ENCODE results near the gene NRARP. TPM values are rescaled to one million over a fixed set of nuclear protein-coding genes. Genes with fewer than 3 reads are reported as not detected.

Gene NRARP
- total RNA-seq, 1 experiment from 2014 or later: 16.9 TPM

- POLR2A ChIA-PET: no interaction called here
- Histone ChIP-seq H3K27ac (ENCODE audit: low read length) (no peak overlapping the region), H3K27me3 (ENCODE audit: control insufficient read depth, insufficient read depth, low read length) (no peaks in the 10 kb centered on the region), H3K36me3 (ENCODE audit: control insufficient read depth, insufficient read depth, low read length) (no peaks in the 10 kb centered on the region; the same call in 1 of the 2 replicates), H3K9me3 (ENCODE audit: control insufficient read depth, insufficient read depth, low read depth, low read length) (no peaks in the 10 kb centered on the region), H3K4me1 (ENCODE audit: control insufficient read depth, insufficient read depth, low read length) (peaks cover 11% of the 10 kb centered on the region), H3K4me3 (ENCODE audit: low read depth in 2 of 2, low read length in 2 of 2) (no peak overlapping the region)
- CTCF ChIA-PET: interaction anchor here (1.0 kb wide), 1 partner anchor 14 kb away, joined by 3 read pairs; no protein-coding TSS in a partner anchor
- DNase-seq (ENCODE audit: low read depth, low spot score) (no peak), ATAC-seq (no peak)
- in situ Hi-C loops (cut with HindIII; ENCODE audit: low pct_unique_long_range_greater_than_20kb, low sequenced_read_pairs) (no loop called here), intact Hi-C loops (cut with micrococcal nuclease; ENCODE audit: unreplicated experiment) (no loop called here)
- no peak for TF ChIP-seq TCF7L2 (IDR thresholded peaks at IDR 0.05; ENCODE audit: low read depth, low read length)
- TF ChIP-seq REST (IDR thresholded peaks at IDR 0.05; ENCODE audit: insufficient read depth in 1 of 2, low read depth in 2 of 2, low read length in 1 of 2): no peak
- TF ChIP-seq POLR2AphosphoS5 (IDR thresholded peaks at IDR 0.05; ENCODE audit: low read depth, low read length): no peak
- no peak for TF ChIP-seq SIN3A (IDR thresholded peaks at IDR 0.05; ENCODE audit: borderline replicate concordance, insufficient read depth, low read depth, low read length)
- no peak for TF ChIP-seq CTCF (IDR thresholded peaks at IDR 0.05)
- no TSS peak for BruUV-seq (replicated peaks)
Measured at GRCh38 chr9:137250329-137251193, 51.5 kb downstream of the NRARP start.

Other genes with a start within 250 kb of the NRARP start
- 2.8 TPM for gene ENTPD2, start 248.2 kb downstream of the NRARP start, total RNA-seq (2021; ENCODE audit: unreplicated experiment)
- 18.4 TPM for gene SAPCD2, start 231.7 kb downstream of the NRARP start, total RNA-seq (2021; ENCODE audit: unreplicated experiment)
- 23.1 TPM for gene UAP1L1, start 224.8 kb downstream of the NRARP start, total RNA-seq (2021; ENCODE audit: unreplicated experiment)
- gene MAN1B1, start 215.3 kb downstream of the NRARP start, total RNA-seq (2021; ENCODE audit: unreplicated experiment): 57.2 TPM
- gene DPP7, start 187.5 kb downstream of the NRARP start, total RNA-seq (2021; ENCODE audit: unreplicated experiment): 236 TPM
- 4.9 TPM for gene GRIN1, start 163.1 kb downstream of the NRARP start, total RNA-seq (2021; ENCODE audit: unreplicated experiment)
- 0.69 TPM for gene LRRC26, start 132.2 kb downstream of the NRARP start, total RNA-seq (2021; ENCODE audit: unreplicated experiment)
- gene TMEM210, start 130.2 kb downstream of the NRARP start, total RNA-seq (2021; ENCODE audit: unreplicated experiment): not detected
- 46.0 TPM for gene ANAPC2, start 113.7 kb downstream of the NRARP start, total RNA-seq (2021; ENCODE audit: unreplicated experiment)
- 86.9 TPM for gene SSNA1, start 113.6 kb downstream of the NRARP start, total RNA-seq (2021; ENCODE audit: unreplicated experiment)
- gene TPRN, start 101.5 kb downstream of the NRARP start, total RNA-seq (2021; ENCODE audit: unreplicated experiment): 21.7 TPM
- 25.4 TPM for gene TMEM203, start 96.6 kb downstream of the NRARP start, total RNA-seq (2021; ENCODE audit: unreplicated experiment)
- gene NDOR1, start 96.6 kb downstream of the NRARP start, total RNA-seq (2021; ENCODE audit: unreplicated experiment): 15.6 TPM
- 11.5 TPM for gene RNF208, start 80.0 kb downstream of the NRARP start, total RNA-seq (2021; ENCODE audit: unreplicated experiment)
- 0.67 TPM for gene CYSRT1, start 77.1 kb downstream of the NRARP start, total RNA-seq (2021; ENCODE audit: unreplicated experiment)
- gene RNF224, start 74.8 kb downstream of the NRARP start, total RNA-seq (2021; ENCODE audit: unreplicated experiment): 0.15 TPM
- not detected for gene SLC34A3, start 71.4 kb downstream of the NRARP start, total RNA-seq (2021; ENCODE audit: unreplicated experiment)
- gene TUBB4B, start 61.0 kb downstream of the NRARP start, total RNA-seq (2021; ENCODE audit: unreplicated experiment): 265 TPM
- gene STPG3, start 51.0 kb downstream of the NRARP start, total RNA-seq (2021; ENCODE audit: unreplicated experiment): 0.26 TPM
- 62.4 TPM for gene NELFB, start 46.9 kb downstream of the NRARP start, total RNA-seq (2021; ENCODE audit: unreplicated experiment)
- gene TOR4A, start 24.5 kb downstream of the NRARP start, total RNA-seq (2021; ENCODE audit: unreplicated experiment): 37.1 TPM
- gene EXD3, start 120.9 kb upstream of the NRARP start, total RNA-seq (2021; ENCODE audit: unreplicated experiment): 9.2 TPM
- 3.7 TPM for gene NOXA1, start 121.1 kb upstream of the NRARP start, total RNA-seq (2021; ENCODE audit: unreplicated experiment)
- gene ENTPD8, start 139.1 kb upstream of the NRARP start, total RNA-seq (2021; ENCODE audit: unreplicated experiment): 3.9 TPM
- 40.0 TPM for gene NSMF, start 157.1 kb upstream of the NRARP start, total RNA-seq (2021; ENCODE audit: unreplicated experiment)
- gene PNPLA7, start 248.1 kb upstream of the NRARP start, total RNA-seq (2021; ENCODE audit: unreplicated experiment): 3.9 TPM
- 86.4 TPM for gene MRPL41, start 249.6 kb upstream of the NRARP start, total RNA-seq (2021; ENCODE audit: unreplicated experiment)